ENCODE data around the gene ZNF879. TPM values are rescaled to one million over a fixed set of nuclear protein-coding genes. Genes with fewer than 3 reads are reported as not detected.

Gene ZNF879
- 2.0 and 2.5 TPM in 2 replicates for total RNA-seq (2014; rRNA removed; shearing (Covaris generic))

DNA sequence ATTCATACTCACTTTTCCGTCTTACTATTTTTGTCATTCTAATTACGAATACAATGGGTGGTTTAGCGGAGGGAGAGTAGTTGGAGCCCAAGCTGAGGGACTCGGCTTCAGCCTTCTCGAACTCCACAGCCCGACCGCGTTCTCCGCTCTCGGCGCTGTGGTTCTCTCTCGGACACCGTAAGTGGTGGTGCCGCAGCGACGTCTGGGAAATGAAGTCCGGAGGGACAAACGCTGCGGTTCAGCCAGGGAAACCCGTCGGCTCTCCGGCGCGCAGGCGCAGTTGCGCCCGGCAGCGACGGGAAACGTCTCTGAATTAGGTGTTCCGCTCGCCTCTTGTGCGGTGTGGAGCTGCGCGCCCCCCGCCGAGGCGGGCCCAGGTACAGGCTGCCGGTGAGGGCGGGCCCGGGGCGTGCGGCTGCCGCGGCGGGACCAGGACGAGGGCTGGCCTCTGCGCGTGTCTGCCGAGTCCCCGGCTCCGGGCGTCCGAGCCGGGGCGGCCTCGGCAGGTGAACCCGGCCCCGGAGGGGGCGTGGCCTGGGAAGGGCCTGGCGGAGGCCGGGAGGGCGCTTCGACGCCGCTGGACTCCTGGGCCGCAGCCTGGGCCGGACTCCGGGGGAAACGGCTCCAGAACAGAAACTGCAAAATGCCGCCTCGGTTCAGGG, at the start of gene ZNF879:
Gene ZNF879, plus strand, starts transcription at position 277 of the 662 bp plus-strand sequence. CDS start 1,201 bp downstream, outside the sequence.
- no peaks in the 10 kb centered on the region for H3K27me3 ChIP-seq (ENCODE audit: control insufficient read depth, insufficient read depth, low read length)

DNA sequence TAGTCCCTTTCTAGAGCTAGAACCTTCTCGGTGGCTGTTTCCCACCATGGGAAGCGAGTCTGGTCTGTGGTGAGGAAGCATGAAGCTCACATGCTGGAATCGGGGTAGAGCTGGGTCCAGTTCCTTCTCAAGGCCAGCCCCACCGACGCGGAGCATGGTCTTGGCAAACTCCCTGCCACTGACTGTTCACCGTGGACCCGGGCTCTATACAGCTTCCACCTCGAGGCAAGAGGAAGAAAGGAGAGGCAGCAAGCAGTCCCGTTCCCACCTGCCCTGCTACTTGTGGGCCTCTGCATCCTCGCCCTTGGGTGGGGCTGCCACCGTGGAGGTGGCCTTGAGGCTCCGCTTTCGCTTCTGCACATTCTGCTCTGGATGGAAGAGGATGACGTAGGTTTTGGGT, 42.2 kb upstream of the ZNF879 start:
- no peak for DNase-seq
- Histone ChIP-seq H3K36me3 (replicated peaks; ENCODE audit: control insufficient read depth, insufficient read depth, low read length) (no peaks in the 10 kb centered on the region), H3K27me3 (ENCODE audit: control insufficient read depth, insufficient read depth, low read length) (no peaks in the 10 kb centered on the region), H3K4me3 (ENCODE audit: insufficient read depth, low read depth, low read length) (no peak overlapping the region)

More for the DNA sequence above, at the start of gene ZNF879:
- H3K4me3 ChIP-seq (ENCODE audit: insufficient read depth, low read depth, low read length): peak within 1 kb of the TSS; percentile 49
- peaks cover 7% of the 10 kb centered on the region for H3K36me3 ChIP-seq (replicated peaks; ENCODE audit: control insufficient read depth, insufficient read depth, low read length)
- peak; percentile 96 for DNase-seq

DNA sequence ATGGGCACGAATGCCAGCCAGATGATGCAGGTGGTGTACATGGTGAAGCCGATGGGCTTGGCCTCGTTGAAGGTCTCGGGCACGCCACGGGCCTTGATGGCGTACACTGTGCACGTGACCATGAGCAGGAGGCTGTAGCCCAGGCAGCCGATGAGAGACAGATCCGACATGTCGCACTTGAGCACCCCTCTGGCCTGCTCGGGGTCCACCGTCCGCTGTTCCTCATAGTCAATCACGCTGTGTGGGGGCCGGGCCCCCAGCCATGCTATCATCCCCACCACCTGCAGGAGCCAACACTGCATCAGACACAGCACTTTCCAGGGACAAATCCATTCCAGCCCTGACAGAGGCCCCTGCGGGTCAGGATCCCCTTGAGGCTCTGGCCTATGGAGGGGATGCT, 40.7 kb upstream of the ZNF879 start:
- no peak overlapping the region for H3K4me3 ChIP-seq (ENCODE audit: insufficient read depth, low read depth, low read length)
- no peaks in the 10 kb centered on the region for H3K36me3 ChIP-seq (replicated peaks; ENCODE audit: control insufficient read depth, insufficient read depth, low read length)
- no peak for DNase-seq

DNA sequence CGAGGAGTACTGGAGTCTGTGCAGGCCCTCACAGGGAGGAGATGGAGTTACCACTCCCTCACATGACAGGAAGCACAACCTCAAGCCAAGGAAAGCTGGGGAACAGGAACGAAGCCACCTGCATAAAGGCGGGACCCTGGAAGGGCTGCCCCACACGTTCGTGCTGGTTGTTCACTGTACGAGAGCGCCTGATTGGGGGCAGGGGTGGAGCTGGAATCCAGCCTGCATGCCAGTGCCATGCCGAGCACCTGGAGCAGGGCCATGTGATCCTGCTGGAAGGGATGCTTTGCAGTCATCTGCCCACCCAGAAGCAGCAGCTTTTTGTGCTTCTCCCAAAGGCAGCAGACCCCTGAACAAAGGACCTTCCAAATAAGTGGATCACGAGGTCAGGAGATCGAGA, 39.9 kb upstream of the ZNF879 start:
- no peaks in the 10 kb centered on the region for H3K27me3 ChIP-seq (ENCODE audit: control insufficient read depth, insufficient read depth, low read length)
- DNase-seq: no peak
- H3K4me3 ChIP-seq (ENCODE audit: insufficient read depth, low read depth, low read length): no peak overlapping the region
- H3K36me3 ChIP-seq (replicated peaks; ENCODE audit: control insufficient read depth, insufficient read depth, low read length): no peaks in the 10 kb centered on the region

More for the DNA sequence above, 40.7 kb upstream of the ZNF879 start:
- no peaks in the 10 kb centered on the region for H3K27me3 ChIP-seq (ENCODE audit: control insufficient read depth, insufficient read depth, low read length)

DNA sequence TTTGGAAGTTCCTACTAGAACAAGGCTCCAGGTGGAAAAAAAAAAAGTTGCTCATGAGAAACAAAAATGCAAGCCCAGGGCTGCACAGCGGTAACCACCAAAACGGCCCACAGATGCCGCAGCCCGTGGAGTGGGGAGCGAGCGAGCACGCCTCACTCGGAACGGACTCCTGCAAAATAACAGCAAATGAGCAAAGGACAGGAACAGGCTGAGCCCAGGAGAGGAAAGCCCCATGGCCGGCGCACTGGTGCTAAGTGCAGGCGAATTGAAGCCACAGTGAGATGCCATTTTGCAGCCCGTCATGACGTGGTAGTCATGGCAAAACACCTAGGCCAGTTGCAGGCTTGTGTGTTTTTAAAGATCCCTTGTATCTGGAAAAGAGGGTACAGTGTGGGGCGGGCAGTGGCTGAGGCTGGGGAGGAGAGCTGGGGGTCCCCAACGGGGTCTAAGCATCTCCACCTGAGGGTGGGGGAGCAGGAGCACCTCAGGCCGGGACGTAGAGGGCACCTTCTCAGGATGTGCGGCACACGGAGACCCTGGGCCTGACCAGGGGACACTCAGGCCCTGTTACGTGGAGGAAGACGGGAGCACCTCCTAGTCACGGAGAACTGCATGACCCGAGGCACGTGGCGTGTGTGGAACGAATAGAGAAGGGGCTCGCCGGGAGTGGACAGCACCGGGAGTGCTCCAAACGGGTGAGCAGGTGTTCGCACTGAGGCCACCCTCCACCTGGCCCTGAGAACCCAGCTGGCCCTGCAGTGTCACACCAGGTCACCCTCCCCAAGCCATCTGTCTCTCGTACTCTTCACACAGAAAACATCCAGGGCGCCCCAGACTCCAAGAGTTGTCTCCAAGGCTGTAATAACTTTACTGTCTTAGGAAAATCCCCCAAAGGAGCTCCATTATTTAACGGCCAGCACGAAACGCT, 39.2 kb upstream of the ZNF879 start:
- DNase-seq: peak; percentile 24
- H3K36me3 ChIP-seq (replicated peaks; ENCODE audit: control insufficient read depth, insufficient read depth, low read length): no peaks in the 10 kb centered on the region
- H3K27me3 ChIP-seq (ENCODE audit: control insufficient read depth, insufficient read depth, low read length): no peaks in the 10 kb centered on the region
- H3K4me3 ChIP-seq (ENCODE audit: insufficient read depth, low read depth, low read length): no peak overlapping the region

DNA sequence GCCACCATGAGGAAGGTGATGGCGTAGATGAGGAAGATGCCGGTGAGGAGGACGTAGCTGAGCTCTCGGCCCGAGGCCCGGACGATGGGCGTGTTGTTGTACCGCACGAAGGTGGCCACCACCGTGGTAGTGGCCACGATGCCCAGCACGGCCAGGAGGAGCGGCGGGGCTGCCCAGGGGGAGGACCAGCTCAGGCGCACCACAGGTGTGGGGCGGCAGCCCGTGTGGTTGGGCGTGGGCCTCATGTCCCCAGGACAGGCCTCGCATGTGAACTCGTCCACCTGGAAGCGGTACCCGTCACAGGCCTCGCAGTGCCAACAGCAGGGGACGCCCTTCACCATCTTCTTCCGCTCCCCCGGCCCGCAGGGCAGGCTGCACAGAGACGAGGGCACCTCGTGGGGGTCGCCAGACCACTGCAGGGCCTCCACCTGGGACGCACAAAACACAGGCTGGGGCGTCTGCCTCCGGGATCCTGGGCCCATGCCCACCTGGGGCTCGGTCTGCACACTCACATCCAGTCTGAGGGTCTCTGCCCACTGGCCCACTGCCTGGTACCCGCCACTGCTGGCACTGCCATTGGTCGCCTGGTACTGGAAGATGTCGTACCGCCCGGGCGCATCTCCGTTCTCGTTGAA, 37.2 kb upstream of the ZNF879 start:
- DNase-seq: peak; percentile 22

DNA sequence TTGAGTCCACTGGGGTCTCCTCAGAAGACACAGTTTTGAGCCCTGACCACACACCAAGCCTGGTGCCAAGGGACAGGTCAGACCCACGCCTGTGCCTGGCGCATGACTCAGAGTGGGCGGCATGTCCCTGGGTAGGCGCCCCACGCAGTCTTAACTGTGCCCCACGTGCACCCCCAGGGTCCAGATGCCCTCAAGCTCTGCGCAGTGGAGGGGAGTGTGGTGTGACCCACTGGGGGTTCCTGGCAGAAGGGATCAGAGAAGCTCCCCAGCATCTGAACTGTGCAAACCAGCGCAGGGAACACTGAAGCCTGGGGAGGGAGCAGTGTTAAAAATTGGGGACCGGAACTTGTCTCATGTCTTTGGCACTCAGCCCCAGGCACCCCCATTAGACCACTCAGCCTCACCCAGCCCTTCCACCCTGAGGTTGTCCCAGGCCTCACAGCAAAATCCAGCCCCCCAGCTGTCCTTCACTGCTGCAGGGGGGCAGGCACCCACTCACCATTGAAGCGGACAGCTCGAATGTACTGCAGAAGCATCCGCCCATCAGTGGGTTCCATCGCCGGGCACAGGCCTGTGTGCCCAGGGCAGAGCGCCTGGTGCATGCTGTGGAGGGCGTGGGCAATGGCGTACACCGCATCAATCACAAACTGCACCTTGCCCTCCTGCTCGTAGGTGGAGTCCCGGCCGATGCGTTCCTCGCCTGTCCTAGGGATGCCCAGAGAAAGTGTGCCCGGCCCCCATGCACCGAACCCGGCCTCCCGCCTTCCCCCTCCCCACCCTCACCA, 35.0 kb upstream of the ZNF879 start:
- Histone ChIP-seq H3K36me3 (replicated peaks; ENCODE audit: control insufficient read depth, insufficient read depth, low read length) (no peaks in the 10 kb centered on the region), H3K27me3 (ENCODE audit: control insufficient read depth, insufficient read depth, low read length) (peaks cover 10% of the 10 kb centered on the region), H3K4me3 (ENCODE audit: insufficient read depth, low read depth, low read length) (no peak overlapping the region)
- no peak for DNase-seq

More for the DNA sequence above, 37.2 kb upstream of the ZNF879 start:
- Histone ChIP-seq H3K36me3 (replicated peaks; ENCODE audit: control insufficient read depth, insufficient read depth, low read length) (no peaks in the 10 kb centered on the region), H3K4me3 (ENCODE audit: insufficient read depth, low read depth, low read length) (no peak overlapping the region), H3K27me3 (ENCODE audit: control insufficient read depth, insufficient read depth, low read length) (no peaks in the 10 kb centered on the region)

DNA sequence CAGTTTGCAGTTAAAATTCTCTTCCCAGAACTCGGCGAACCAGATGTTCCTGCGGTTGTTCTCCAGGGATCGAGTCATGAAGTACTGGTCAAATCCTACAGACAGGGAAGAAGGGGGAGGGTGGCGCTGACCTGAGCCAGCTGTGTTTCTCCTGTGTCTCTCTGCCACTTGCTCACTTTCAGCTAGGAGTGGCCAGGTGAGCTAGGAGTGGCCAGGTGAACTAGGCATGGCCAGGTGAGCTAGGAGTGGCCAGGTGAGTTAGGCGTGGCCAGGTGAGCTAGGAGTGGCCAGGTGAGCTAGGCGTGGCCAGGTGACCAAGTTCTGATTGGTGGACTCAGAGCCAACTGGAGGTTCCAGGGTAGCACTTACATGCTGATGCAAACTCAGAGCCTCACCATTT, 34.3 kb upstream of the ZNF879 start:
- H3K36me3 ChIP-seq (replicated peaks; ENCODE audit: control insufficient read depth, insufficient read depth, low read length): no peaks in the 10 kb centered on the region

DNA sequence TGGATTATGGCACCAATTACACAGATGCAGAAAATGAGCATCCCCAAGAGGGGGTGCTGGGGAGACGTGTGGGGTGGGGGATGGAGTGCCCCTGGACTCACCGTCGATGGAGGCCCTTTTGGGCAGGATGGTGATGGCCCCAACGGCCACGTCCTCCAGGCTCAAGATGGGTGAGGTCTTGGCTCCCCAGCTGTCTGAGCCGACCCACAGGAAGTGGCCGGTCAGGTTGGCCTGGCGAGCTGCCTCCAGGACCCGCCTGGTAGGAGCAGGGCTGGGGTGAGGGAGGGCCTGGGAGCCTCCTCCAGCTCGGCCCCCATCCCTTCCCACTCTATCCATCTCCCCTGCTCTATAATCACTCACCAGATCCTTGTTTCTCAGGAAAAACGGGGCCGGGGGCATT, 33.1 kb upstream of the ZNF879 start:
- no peaks in the 10 kb centered on the region for H3K36me3 ChIP-seq (replicated peaks; ENCODE audit: control insufficient read depth, insufficient read depth, low read length)
- H3K4me3 ChIP-seq (ENCODE audit: insufficient read depth, low read depth, low read length): no peak overlapping the region
- H3K27me3 ChIP-seq (ENCODE audit: control insufficient read depth, insufficient read depth, low read length): peaks cover 27% of the 10 kb centered on the region
- no peak for DNase-seq

More for the DNA sequence above, 34.3 kb upstream of the ZNF879 start:
- peaks cover 17% of the 10 kb centered on the region for H3K27me3 ChIP-seq (ENCODE audit: control insufficient read depth, insufficient read depth, low read length)
- no peak for DNase-seq
- no peak overlapping the region for H3K4me3 ChIP-seq (ENCODE audit: insufficient read depth, low read depth, low read length)

DNA sequence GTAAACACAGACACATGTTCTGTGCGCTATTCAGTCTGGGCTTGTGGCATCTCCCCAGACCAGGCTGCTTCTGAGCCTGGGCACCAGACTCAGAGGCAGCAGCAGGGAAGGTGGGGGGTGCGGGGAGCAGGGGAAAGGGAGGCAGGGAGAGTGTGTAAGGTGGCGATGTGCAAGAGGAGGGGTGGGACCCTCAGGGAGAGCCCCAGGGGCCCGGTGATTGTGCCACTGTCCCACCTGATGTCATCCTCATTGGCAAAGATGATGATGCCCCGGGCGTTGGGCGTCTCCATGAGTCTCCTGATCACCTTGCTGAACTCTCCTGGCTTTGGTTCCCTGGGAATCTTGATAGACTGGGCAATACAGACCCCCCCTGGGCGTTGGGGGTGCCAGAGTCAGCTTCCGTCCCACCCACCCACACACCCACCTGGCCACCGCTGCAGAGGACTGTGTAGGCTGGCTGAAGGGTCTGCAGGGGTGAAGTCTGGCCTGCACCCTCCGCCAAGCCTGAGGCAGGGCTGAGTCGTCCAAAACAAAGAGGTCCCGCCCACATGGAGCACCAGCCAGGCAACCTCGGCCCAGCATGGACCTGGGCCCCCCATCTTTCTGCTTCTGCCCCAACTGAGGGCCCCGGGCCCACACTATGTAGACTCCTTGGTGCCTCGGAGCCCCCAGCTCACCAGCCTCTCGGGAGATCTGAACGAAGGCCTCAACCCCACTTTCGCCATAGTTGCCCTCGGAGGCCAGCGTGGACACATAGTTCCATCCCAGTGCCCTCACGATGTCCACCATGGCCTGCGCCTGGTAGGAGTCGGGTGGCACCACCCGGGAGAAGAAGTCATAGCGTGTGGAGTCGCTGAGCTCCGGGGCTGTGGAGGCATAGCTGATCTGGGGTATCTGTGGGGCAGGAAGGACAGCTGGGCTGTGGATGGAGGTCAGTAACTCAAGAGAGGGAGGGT, 32.1 kb upstream of the ZNF879 start:
- Histone ChIP-seq H3K36me3 (replicated peaks; ENCODE audit: control insufficient read depth, insufficient read depth, low read length) (no peaks in the 10 kb centered on the region), H3K4me3 (ENCODE audit: insufficient read depth, low read depth, low read length) (no peak overlapping the region), H3K27me3 (ENCODE audit: control insufficient read depth, insufficient read depth, low read length) (peaks cover 35% of the 10 kb centered on the region)
- no peak for DNase-seq

DNA sequence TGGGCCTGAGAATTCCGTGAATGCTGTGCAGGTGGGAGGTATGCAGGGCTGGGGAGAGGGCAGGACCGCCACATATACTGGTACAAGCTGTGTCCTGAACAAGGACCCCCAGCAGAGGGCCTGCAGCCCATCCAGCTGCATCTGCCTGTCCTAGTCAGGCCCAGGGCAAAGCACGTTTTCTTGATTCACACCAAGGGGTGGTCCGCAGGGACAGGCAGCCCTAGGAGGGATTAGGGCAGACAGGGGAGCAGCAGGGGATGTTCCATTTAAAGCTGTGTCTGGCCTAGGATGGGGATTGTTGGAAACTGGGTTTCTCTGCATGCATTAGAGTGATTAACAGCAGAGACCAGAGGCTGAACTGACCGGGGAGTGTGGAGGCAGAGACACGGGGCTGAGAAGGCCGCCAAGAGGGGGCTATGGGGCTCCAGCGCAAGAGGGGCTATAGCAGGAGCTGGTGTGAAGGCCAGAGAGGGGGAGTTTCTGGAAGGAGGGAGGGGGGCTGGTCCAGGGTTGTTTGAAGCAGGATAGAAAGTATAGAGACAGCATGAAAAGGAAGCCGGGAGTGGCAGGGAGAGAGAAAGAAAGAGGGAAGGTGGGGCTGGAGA, 31.2 kb upstream of the ZNF879 start:
- H3K27me3 ChIP-seq (ENCODE audit: control insufficient read depth, insufficient read depth, low read length): peaks cover 37% of the 10 kb centered on the region
- DNase-seq: no peak
- H3K36me3 ChIP-seq (replicated peaks; ENCODE audit: control insufficient read depth, insufficient read depth, low read length): no peaks in the 10 kb centered on the region
- no peak overlapping the region for H3K4me3 ChIP-seq (ENCODE audit: insufficient read depth, low read depth, low read length)

DNA sequence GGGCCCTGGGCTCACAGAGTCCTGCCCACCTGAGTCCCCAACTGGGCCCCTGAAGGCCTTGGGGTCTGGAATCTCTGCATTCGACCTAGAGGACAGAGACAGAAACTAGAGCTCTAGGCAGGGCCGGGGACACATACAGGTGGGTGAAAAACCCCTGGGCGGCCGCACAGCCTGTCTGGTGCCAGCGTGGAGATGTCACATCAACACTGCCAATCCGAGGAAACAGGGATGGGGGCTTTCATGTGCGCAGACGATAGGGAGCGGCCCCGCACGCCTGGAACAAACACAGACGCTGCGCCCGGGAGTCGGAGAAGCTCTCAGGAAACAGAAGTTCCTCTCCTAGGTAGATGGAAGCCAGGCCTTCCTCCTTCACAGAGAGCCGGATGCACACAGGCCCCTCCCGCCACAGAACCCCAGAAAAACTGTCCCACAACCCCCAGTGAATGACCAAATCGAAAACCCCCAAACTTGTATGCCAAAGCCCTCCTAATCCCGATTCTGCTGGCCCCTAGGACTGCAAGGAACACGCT, 30.3 kb upstream of the ZNF879 start:
- Histone ChIP-seq H3K27me3 (ENCODE audit: control insufficient read depth, insufficient read depth, low read length) (peaks cover 37% of the 10 kb centered on the region), H3K36me3 (replicated peaks; ENCODE audit: control insufficient read depth, insufficient read depth, low read length) (no peaks in the 10 kb centered on the region), H3K4me3 (ENCODE audit: insufficient read depth, low read depth, low read length) (no peak overlapping the region)
- DNase-seq: peak; percentile 23

Data from H7 (cell line).